CD4-positive, alpha-beta T cell treated with Interferon gamma for 1 hour (primary cell): ENCODE data around the gene LRRC41.
"Not testable (repeated sequence)": the region's sequence is repeated elsewhere in the genome, so short reads cannot be mapped to it uniquely, and the experiment has no call there.

Experiments
- DNase-seq: peaks from one replicate; pipeline ENCODE4 v3.0.0-alpha.2; 2020

Gene LRRC41, protein sequence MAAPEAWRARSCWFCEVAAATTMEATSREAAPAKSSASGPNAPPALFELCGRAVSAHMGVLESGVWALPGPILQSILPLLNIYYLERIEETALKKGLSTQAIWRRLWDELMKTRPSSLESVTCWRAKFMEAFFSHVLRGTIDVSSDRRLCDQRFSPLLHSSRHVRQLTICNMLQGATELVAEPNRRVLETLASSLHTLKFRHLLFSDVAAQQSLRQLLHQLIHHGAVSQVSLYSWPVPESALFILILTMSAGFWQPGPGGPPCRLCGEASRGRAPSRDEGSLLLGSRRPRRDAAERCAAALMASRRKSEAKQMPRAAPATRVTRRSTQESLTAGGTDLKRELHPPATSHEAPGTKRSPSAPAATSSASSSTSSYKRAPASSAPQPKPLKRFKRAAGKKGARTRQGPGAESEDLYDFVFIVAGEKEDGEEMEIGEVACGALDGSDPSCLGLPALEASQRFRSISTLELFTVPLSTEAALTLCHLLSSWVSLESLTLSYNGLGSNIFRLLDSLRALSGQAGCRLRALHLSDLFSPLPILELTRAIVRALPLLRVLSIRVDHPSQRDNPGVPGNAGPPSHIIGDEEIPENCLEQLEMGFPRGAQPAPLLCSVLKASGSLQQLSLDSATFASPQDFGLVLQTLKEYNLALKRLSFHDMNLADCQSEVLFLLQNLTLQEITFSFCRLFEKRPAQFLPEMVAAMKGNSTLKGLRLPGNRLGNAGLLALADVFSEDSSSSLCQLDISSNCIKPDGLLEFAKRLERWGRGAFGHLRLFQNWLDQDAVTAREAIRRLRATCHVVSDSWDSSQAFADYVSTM

GRCh38 chr1:46303038-46303871 is at the start of gene LRRC41, which contains the start of gene UQCRH:
Gene LRRC41, minus strand, starts transcription at chr1:46303616. Its CDS starts 294 bp downstream, at chr1:46303322.
Gene UQCRH, plus strand, starts transcription at chr1:46303698. Its CDS starts 69 bp downstream, at chr1:46303767.
- DNase-seq, result peak; percentile 92

DNA sequence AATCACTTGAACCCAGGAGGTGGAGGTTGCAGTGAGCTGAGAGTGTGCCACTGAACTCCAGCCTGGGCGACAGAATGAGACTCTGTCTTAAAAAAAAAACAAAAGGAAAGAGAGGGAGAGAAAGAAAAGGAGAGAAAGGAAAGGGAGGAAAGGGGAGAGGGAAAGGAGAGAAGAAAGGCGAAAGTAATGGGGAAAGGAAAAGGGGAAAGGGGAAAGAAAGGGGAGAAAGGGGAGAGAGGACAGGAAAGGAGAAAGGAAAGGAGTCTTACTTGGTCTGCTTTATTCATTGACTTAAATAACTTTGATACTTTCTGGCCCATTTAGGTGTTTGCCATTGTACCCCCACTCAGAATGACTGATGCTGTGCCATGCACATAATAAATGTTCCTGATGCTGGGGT is 48.9 kb upstream of the LRRC41 start:
- no peak for DNase-seq

GRCh38 chr1:46345281-46345680 is 41.9 kb upstream of the LRRC41 start:
- no peak for DNase-seq

DNA sequence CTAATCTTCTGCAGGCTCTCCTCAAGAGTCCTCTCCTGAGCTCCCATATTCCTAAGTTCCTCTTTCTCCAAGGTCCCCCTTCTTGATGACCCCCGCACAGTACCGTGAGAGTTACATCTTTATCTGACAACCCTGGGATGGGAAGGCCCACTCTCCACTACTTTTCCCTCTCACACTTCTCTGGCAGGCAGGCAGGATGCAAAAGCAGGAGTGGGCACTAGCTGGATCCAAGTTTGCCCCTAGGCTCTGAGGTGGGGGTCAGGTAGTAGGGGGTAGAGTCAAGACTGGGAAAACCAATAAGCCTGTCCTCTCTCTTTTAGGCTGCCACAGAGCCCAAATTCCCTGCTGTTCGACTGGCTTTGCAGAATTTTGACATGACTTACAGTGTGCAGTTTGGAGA is 41.1 kb upstream of the LRRC41 start:
- DNase-seq, result no peak

DNA sequence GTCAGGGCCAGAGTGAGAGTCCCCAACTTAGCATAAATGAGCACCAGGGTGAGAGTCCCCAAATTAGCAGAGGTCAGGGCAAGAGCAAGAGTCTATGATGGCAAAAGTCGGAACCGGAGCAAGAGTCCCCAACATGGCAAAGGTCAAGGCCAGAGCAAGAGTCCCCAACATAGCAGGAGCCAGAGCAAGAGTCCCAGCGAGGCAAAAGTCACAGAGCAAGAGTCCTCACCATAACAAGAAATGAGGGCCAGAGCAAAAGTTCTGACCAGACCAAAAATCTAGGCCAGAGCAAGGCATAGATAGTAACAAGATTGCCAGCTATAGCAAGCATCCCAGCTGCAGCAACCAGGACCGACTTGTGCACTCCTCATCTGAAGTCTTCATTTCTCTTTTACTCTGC is 40.3 kb upstream of the LRRC41 start:
- no peak for DNase-seq

DNA sequence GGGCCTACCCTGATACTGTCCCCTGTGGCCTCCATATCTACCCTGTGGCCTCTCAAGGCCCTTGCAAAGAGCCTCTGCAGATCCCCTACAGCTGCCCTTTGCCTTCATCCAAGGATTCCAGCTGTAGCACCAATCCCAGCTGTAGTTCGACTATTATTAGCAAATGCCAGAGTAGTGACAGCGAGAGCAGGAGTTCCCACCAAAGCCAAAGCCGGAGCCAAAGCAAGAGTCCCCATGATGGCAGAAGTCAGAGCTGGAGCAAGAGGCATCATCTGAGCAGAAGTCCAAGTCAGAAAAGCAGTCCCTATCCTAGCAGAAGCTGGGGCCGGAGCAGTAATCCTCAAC is 39.9 kb upstream of the LRRC41 start:
- no peak for DNase-seq

DNA sequence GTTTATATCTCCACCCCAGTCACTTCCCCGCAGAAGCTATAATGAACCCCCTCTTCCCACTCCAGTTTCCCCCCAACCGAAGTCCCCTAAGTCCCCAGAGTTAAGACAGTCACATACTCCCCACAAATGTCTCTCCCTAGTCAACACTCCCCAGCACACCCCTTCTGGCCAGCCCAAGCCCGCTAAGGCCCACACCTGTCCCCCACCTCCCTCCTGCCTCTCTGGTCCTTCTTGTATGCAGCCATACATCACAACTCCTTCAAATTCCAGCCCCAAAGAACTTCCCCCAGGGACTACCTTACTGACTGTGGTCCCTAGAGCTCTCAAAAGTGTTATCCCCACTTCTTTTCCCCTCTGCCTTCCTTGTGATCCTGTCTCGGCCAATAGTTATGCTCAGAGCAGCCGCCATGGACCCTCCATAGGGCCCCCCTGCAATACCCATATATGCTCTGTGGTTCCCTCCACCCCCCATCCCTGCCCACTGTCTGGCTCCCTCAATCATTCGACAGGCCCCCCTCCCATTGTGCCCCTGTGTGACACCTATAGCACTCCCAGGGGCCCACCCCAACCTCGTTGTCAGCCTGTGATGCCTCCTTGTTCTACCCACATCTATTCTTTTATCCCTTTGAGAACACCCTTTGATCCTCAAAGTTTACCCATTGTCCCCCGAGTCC is 39.4 kb upstream of the LRRC41 start:
- DNase-seq, result no peak

GRCh38 chr1:46342084-46342656 is 38.8 kb upstream of the LRRC41 start:
- DNase-seq, result peak; percentile 21

- no peak for DNase-seq
These were observed 38.0 kb upstream of the LRRC41 start for GRCh38 chr1:46341222-46342083.

- peak; percentile 89 for DNase-seq
These were observed 37.2 kb upstream of the LRRC41 start, which contains the start of gene NSUN4 for GRCh38 chr1:46340404-46341221. Gene NSUN4, plus strand, starts transcription at chr1:46340807. Its CDS starts 20 bp downstream, at chr1:46340827.

DNA sequence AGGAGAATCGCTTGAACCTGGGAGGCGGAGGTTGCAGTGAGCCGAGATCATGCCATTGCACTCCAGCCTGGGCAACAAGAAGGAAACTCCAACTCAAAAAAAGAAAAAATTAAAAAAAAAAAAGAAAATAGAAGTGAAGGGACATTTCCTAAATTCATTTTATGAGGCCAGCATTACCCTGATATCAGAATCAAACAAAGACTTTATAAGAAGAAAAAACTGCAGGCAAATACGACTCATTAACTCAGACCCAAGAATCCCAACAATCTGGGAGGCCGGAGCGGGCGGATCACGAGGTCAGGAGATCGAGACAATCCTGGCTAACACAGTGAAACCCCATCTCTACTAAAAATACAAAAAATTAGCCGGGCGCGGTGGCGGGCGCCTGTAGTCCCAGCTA is 34.0 kb upstream of the LRRC41 start:
- not testable (repeated sequence) for DNase-seq

GRCh38 chr1:46335081-46335480 is 31.7 kb upstream of the LRRC41 start:
- DNase-seq, result no peak

DNA sequence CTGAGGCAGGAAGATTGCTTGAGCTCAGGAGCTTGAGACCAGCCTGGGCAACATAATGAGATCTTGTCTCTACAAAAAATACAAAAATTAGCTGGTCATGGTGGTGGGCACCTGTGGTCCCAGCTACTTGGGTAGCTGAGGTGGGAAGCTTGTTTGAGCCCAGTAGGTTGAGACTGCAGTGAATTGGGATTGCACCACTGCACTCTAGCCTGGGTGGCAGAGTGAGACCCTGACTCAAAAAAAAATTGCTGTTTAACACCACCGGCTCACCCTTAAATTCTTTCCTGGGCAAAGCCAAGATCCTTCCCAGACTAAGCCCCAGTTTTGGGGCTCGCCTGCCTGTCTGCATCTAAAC is 30.6 kb upstream of the LRRC41 start:
- DNase-seq, result no peak

- peak; percentile 11 for DNase-seq
These were observed 30.0 kb upstream of the LRRC41 start for GRCh38 chr1:46333300-46334029.

- not testable (repeated sequence) for DNase-seq
These were observed 28.5 kb upstream of the LRRC41 start for GRCh38 chr1:46331786-46332540.

- not testable (repeated sequence) for DNase-seq
These were observed 27.0 kb upstream of the LRRC41 start for GRCh38 chr1:46330381-46330780.

- DNase-seq, result not testable (repeated sequence)
These were observed 26.4 kb upstream of the LRRC41 start for GRCh38 chr1:46329807-46330206.

DNA sequence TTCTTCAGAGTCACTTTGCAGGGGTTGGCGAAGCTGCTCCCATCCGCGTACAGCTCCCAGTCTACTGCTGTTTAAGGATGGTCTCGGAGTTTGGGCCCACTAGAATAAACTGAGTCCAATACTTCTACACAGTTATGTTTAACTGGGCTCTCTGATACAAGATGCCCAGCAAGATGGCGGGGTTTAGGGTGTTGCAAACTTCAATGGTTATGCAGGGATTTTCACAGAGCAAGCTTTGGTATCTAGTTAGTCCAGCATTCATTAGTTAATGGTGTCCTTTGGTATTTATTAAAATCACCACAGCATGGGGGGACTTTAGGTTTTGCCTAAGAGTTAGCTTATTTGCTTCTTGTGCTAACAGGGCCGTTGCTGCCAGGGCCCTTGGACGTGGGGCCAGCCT is 24.8 kb upstream of the LRRC41 start:
- DNase-seq, result not testable (repeated sequence)
